Smooth muscle cell (in vitro differentiated cells): ENCODE data around the gene COL24A1. TPM values are rescaled to one million over a fixed set of nuclear protein-coding genes. Genes with fewer than 3 reads are reported as not detected.
"Not testable (repeated sequence)": the region's sequence is repeated elsewhere in the genome, so short reads cannot be mapped to it uniquely, and the experiment has no call there.

Experiments used
- DNase-seq: peaks from one replicate; lab custom pipeline; 2025; ENCODE audit not compliant: unreplicated experiment; lab: John Stamatoyannopoulos, UW
- H2AFZ ChIP-seq: fragments of 200-600 bp; sonication (generic); 2 replicates; pipeline ENCODE4 v1.6.0; 2016; ENCODE audit warnings: antibody characterized with exemption, low read depth, mild to moderate bottlenecking
- H3F3A ChIP-seq: fragments of 200-600 bp; sonication (generic); 2 replicates; pipeline ENCODE4 v1.6.0; 2017; ENCODE audit warnings: antibody characterized with exemption, low read depth
- H3K27ac ChIP-seq: fragments of 200-600 bp; sonication (generic); 2 replicates; pipeline ENCODE4 v1.5.1; 2016; ENCODE audit warnings: low read depth, mild to moderate bottlenecking
- H3K27me3 ChIP-seq: fragments of 200-600 bp; sonication (generic); 2 replicates; pipeline ENCODE4 v1.6.1; 2016; ENCODE audit warnings: low read depth, mild to moderate bottlenecking
- H3K36me3 ChIP-seq: fragments of 200-600 bp; sonication (generic); 2 replicates; pipeline ENCODE4 v1.5.1; 2016; ENCODE audit warnings: low read depth
- H3K4me1 ChIP-seq: fragments of 200-600 bp; sonication (generic); 2 replicates; pipeline ENCODE4 v1.5.1; 2016; ENCODE audit warnings: low read depth
- H3K4me2 ChIP-seq: fragments of 200-600 bp; sonication (generic); 2 replicates; pipeline ENCODE4 v1.6.0; 2016; ENCODE audit warnings: mild to moderate bottlenecking
- H3K4me3 ChIP-seq: fragments of 200-600 bp; sonication (generic); 2 replicates; pipeline ENCODE4 v1.5.1; 2016; ENCODE audit warnings: mild to moderate bottlenecking
- H3K79me2 ChIP-seq: fragments of 200-600 bp; sonication (generic); 2 replicates; pipeline ENCODE4 v1.6.0; 2016; ENCODE audit warnings: low read depth, mild to moderate bottlenecking
- H3K9ac ChIP-seq: fragments of 200-600 bp; sonication (generic); 2 replicates; pipeline ENCODE4 v1.6.0; 2016; ENCODE audit warnings: low read depth
- H3K9me3 ChIP-seq: fragments of 200-600 bp; sonication (generic); replicated peaks from 2 replicates; pipeline ENCODE4 v1.5.1; 2016; ENCODE audit warnings: low read depth
- H4K20me1 ChIP-seq: fragments of 200-600 bp; sonication (generic); 2 replicates; pipeline ENCODE4 v1.6.0; 2016; ENCODE audit warnings: low read depth
- CTCF ChIP-seq: fragments of 200-600 bp; sonication (generic); IDR thresholded peaks from 2 replicates; pipeline ENCODE4 v1.5.1; 2017; ENCODE audit warnings: borderline replicate concordance, mild to moderate bottlenecking, antibody characterized with exemption; ENCODE audit not compliant: insufficient read depth, poor library complexity, severe bottlenecking
- WGBS: methylation state at CpG from one replicate; pipeline ENCODE4 v1.1.7; 2016; ENCODE audit warnings: low lambda C conversion rate; 5-methylcytosine and 5-hydroxymethylcytosine counted together
- polyA plus RNA-seq: library from polyadenylated mRNA; unstranded; fragments of >200 nt; fragmentation: Nextera tagmentation; extraction: Ambion mirVana; gene quantifications from 2 replicates; pipeline ENCODE4 v1.2.1, GENCODE V29; 2016
- total RNA-seq: library from RNA; depleted of rRNA; stranded (reverse); fragments of >200 nt; gene quantifications from 2 replicates; pipeline ENCODE4 v1.2.3, GENCODE V29; 2014

COL24A1 gene
- total and polyA plus RNA-seq, 2 experiments from 2014 or later, result 1.5 to 3.2 TPM

DNA sequence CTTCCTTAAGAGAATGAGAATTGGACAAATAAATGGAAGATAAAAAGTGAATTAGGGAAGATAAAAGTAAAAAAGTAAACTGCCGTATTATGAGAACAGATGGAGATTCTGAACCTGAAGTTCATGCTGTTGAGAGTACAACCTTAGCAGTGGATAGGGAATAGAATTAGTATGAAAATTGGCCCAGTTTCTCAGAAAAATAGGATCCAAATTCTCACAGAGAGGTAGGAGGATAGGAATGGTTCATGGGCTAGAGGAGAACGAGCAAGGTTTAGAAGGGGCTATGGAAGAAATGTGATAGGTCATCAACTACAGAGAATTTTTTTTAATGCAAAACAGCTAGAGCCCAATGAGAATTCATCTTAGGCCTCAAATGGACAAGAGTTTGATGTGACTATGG lies 42.3 kb downstream of the COL24A1 start:
- no peak for TF ChIP-seq CTCF
- Histone ChIP-seq H3K4me1 (no peaks in the 10 kb centered on the region), H3K79me2 (no peaks in the 10 kb centered on the region), H3K27me3 (no peaks in the 10 kb centered on the region), H3K4me3 (no peak overlapping the region), H3K27ac (no peak overlapping the region), H3K4me2 (no peak overlapping the region), H3K36me3 (no peaks in the 10 kb centered on the region), H4K20me1 (no peaks in the 10 kb centered on the region), H3K9ac (no peak overlapping the region), H2AFZ (no peak overlapping the region), H3F3A (no peaks in the 10 kb centered on the region), H3K9me3 (no peaks in the 10 kb centered on the region)
- no peak for DNase-seq
- 93% methylated on average over 2 of the region's 2 CpGs for WGBS

DNA sequence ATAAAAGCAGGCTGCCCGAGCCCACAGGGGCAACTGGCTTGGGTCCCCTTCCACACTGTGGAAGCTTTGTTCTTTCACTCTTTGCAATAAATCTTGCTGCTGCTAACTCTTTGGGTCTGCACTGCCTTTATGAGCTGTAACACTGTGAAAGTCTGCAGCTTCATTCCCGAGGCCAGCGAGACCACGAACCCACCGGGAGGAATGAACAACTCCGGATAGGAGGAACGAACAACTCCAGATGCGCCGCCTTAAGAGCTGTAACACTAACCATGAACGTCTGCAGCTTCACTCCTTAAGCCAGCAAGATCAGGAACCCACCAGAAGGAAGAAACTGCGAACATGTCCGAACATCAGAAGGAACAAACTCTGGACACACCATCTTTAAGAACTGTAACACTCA lies 45.0 kb downstream of the COL24A1 start:
- not testable (repeated sequence) for H3K4me3 ChIP-seq, H3K9ac ChIP-seq, H3K4me2 ChIP-seq, H3K27me3 ChIP-seq, H3K36me3 ChIP-seq, H3K79me2 ChIP-seq, H4K20me1 ChIP-seq, H2AFZ ChIP-seq, H3K27ac ChIP-seq, H3F3A ChIP-seq, H3K4me1 ChIP-seq, DNase-seq, H3K9me3 ChIP-seq
- 76% methylated on average over 12 of the region's 12 CpGs for WGBS

- Histone ChIP-seq H3K36me3 (no peaks in the 10 kb centered on the region), H3K4me3 (no peak overlapping the region), H4K20me1 (no peaks in the 10 kb centered on the region), H3K4me2 (no peak overlapping the region), H3K79me2 (no peaks in the 10 kb centered on the region), H3K4me1 (no peaks in the 10 kb centered on the region), H3K9me3 (no peaks in the 10 kb centered on the region), H3K9ac (no peak overlapping the region), H3K27ac (no peak overlapping the region), H3K27me3 (no peaks in the 10 kb centered on the region), H2AFZ (no peak overlapping the region), H3F3A (no peaks in the 10 kb centered on the region)
- no peak for DNase-seq
- no peak for TF ChIP-seq CTCF
- 91% methylated on average over 23 of the region's 41 CpGs for WGBS
Observed at GRCh38 chr1:86110451-86111129, 46.0 kb downstream of the COL24A1 start.

- H3K4me2 ChIP-seq, result no peak overlapping the region
- H3K27me3 ChIP-seq, result peaks cover 5% of the 10 kb centered on the region
- no peaks in the 10 kb centered on the region for H3K36me3 ChIP-seq
- no peaks in the 10 kb centered on the region for H3K9me3 ChIP-seq
- no peaks in the 10 kb centered on the region for H3K79me2 ChIP-seq
- H3F3A ChIP-seq, result no peaks in the 10 kb centered on the region
- no peak for TF ChIP-seq CTCF
- H3K4me1 ChIP-seq, result no peaks in the 10 kb centered on the region
- DNase-seq, result no peak
- no peak overlapping the region for H3K27ac ChIP-seq
- no peak overlapping the region for H2AFZ ChIP-seq
- 88% methylated on average over 2 of the region's 2 CpGs for WGBS
- no peak overlapping the region for H3K4me3 ChIP-seq
- no peak overlapping the region for H3K9ac ChIP-seq
- H4K20me1 ChIP-seq, result no peaks in the 10 kb centered on the region
Observed at GRCh38 chr1:86105533-86105866, 51.1 kb downstream of the COL24A1 start.
